IMR-90 (cell line): Measurements from ENCODE around the gene BSCL2. TPM values are rescaled to one million over a fixed set of nuclear protein-coding genes. Genes with fewer than 3 reads are reported as not detected.

Source experiments
- ATAC-seq: fragments of 200-7000 bp; cut with Tn5 transposase; 2 replicates; pipeline ENCODE4 v1.9.1; 2020; ENCODE audit warnings: low read depth, mild to moderate bottlenecking, moderate library complexity
- BruUV-seq: library from RNA; stranded (reverse); fragments of 400-500 nt; replicated peaks from 2 replicates; lab custom pipeline; 2021; lab: Mats Ljungman, UMichigan
- CTCF ChIA-PET: fragments of 300-600 bp; formaldehyde crosslinking; extraction: SDS; loops from one replicate; lab custom pipeline; 2021; ENCODE audit warnings: antibody characterized with exemption; lab: Yijun Ruan, JAX
- POLR2A ChIA-PET: fragments of 300-600 bp; sonication (Branson Sonifier 250); formaldehyde crosslinking; loops from one replicate; lab custom pipeline; 2022; ENCODE audit warnings: antibody characterized with exemption; ENCODE audit not compliant: unreplicated experiment; lab: Charles Lee
- DNase-seq: peaks from one replicate; pipeline ENCODE4 v3.0.0; 2013
- H2AFZ ChIP-seq: replicated peaks from 2 replicates; pipeline ENCODE3; 2013; ENCODE audit warnings: low read length, mild to moderate bottlenecking; ENCODE audit not compliant: poor library complexity
- H2AK5ac ChIP-seq: 2 replicates; pipeline ENCODE4 v1.6.1; 2013; ENCODE audit warnings: low read depth, low read length, inconsistent platforms
- H2AK9ac ChIP-seq: replicated peaks from 2 replicates; pipeline ENCODE3; 2013; ENCODE audit warnings: mild to moderate bottlenecking, low read depth, low read length, moderate library complexity; ENCODE audit not compliant: poor library complexity
- H2BK120ac ChIP-seq: 2 replicates; pipeline ENCODE4 v1.6.1; 2013; ENCODE audit warnings: low read depth, low read length, inconsistent platforms
- H2BK15ac ChIP-seq: 3 replicates; pipeline ENCODE4 v1.6.1; 2013; ENCODE audit warnings: low read depth, low read length, inconsistent platforms
- H2BK20ac ChIP-seq: 2 replicates; pipeline ENCODE4 v1.6.1; 2013; ENCODE audit warnings: low read depth, mild to moderate bottlenecking, inconsistent platforms, low read length, moderate library complexity
- H2BK5ac ChIP-seq: 2 replicates; pipeline ENCODE4 v1.6.1; 2013; ENCODE audit warnings: mild to moderate bottlenecking, low read depth, low read length, inconsistent platforms; ENCODE audit not compliant: poor library complexity, severe bottlenecking
- H3K14ac ChIP-seq: replicated peaks from 2 replicates; pipeline ENCODE4 v1.6.1; 2013; ENCODE audit warnings: low read depth, low read length, inconsistent platforms
- H3K18ac ChIP-seq: 2 replicates; pipeline ENCODE4 v1.6.1; 2013; ENCODE audit warnings: low read depth, low read length, control low read depth
- H3K23ac ChIP-seq: 2 replicates; pipeline ENCODE4 v1.6.1; 2013; ENCODE audit warnings: low read depth, low read length, inconsistent platforms
- H3K27ac ChIP-seq: 2 replicates; pipeline ENCODE4 v1.5.1; 2013; ENCODE audit warnings: mild to moderate bottlenecking, control low read depth, low read length; ENCODE audit not compliant: insufficient read depth
- H3K27me3 ChIP-seq: 2 replicates; pipeline ENCODE4 v1.6.1; 2013; ENCODE audit warnings: low read length; ENCODE audit not compliant: control insufficient read depth, insufficient read depth
- H3K36me3 ChIP-seq: 2 replicates; pipeline ENCODE4 v1.6.1; 2013; ENCODE audit warnings: low read length, mixed read lengths; ENCODE audit not compliant: control insufficient read depth, insufficient read depth
- H3K4ac ChIP-seq: 2 replicates; pipeline ENCODE4 v1.6.1; 2013; ENCODE audit warnings: low read depth, low read length, inconsistent platforms
- H3K4me1 ChIP-seq: 2 replicates; pipeline ENCODE4 v1.6.1; 2013; ENCODE audit warnings: low read length, mixed read lengths; ENCODE audit not compliant: control insufficient read depth, insufficient read depth
- H3K4me2 ChIP-seq: 2 replicates; pipeline ENCODE4 v1.6.1; 2013; ENCODE audit warnings: low read depth, mild to moderate bottlenecking, control low read depth, low read length, moderate library complexity
- H3K4me3 ChIP-seq: 2 replicates; pipeline ENCODE4 v1.5.1; 2013; ENCODE audit warnings: low read depth, mild to moderate bottlenecking, control low read depth, low read length, moderate library complexity; ENCODE audit not compliant: insufficient read depth
- H3K56ac ChIP-seq: 2 replicates; pipeline ENCODE4 v1.6.1; 2013; ENCODE audit warnings: low read length, inconsistent platforms; ENCODE audit not compliant: insufficient read depth; ENCODE audit errors: extremely low read depth
- H3K79me1 ChIP-seq, 2 experiments: 2 replicates each; pipeline ENCODE4 v1.6.1; 2013; ENCODE audit warnings: low read length in 2 of 2, inconsistent platforms in 1 of 2, low read depth in 1 of 2
- H3K9ac ChIP-seq: 2 replicates; pipeline ENCODE4 v1.6.1; 2013; ENCODE audit warnings: low read depth, low read length, control low read depth
- H3K9me1 ChIP-seq: 2 replicates; pipeline ENCODE4 v1.6.1; 2013; ENCODE audit warnings: low read length, inconsistent platforms; ENCODE audit not compliant: insufficient read depth
- H3K9me3 ChIP-seq: 2 replicates; pipeline ENCODE4 v1.6.1; 2013; ENCODE audit warnings: low read length; ENCODE audit not compliant: control insufficient read depth, insufficient read depth
- H4K20me1 ChIP-seq: 2 replicates; pipeline ENCODE4 v1.6.1; 2013; ENCODE audit warnings: low read length, inconsistent platforms; ENCODE audit not compliant: insufficient read depth
- H4K5ac ChIP-seq: 2 replicates; pipeline ENCODE4 v1.6.1; 2013; ENCODE audit warnings: mild to moderate bottlenecking, low read depth, low read length, control low read depth
- H4K8ac ChIP-seq, 2 experiments: 2 replicates each; pipeline ENCODE4 v1.6.1; 2013; ENCODE audit warnings: low read depth in 2 of 2, low read length in 2 of 2, control low read depth in 1 of 2, inconsistent platforms in 1 of 2
- H4K91ac ChIP-seq: 2 replicates; pipeline ENCODE4 v1.6.1; 2013; ENCODE audit warnings: low read depth, low read length, inconsistent platforms; ENCODE audit not compliant: insufficient read depth
- MAZ ChIP-seq: IDR thresholded peaks from 2 replicates; pipeline ENCODE4 v1.6.1; 2012; ENCODE audit warnings: low read depth, mild to moderate bottlenecking, low read length, improper control_type of control experiment, moderate library complexity, borderline replicate concordance
- MXI1 ChIP-seq: IDR thresholded peaks from 2 replicates; pipeline ENCODE4 v1.6.1; 2012; ENCODE audit warnings: low read depth, mild to moderate bottlenecking, low read length, moderate library complexity, borderline replicate concordance
- POLR2A ChIP-seq: IDR thresholded peaks from 2 replicates; pipeline ENCODE4 v1.6.1; 2012; ENCODE audit warnings: mild to moderate bottlenecking, low read depth, low read length
- RAD21 ChIP-seq: IDR thresholded peaks from 2 replicates; pipeline ENCODE4 v1.6.1; 2012; ENCODE audit warnings: low read length, improper control_type of control experiment
- WGBS, 2 experiments: methylation state at CpG; one replicate each; pipeline versions ENCODE4 v1.1.5 to v1.1.7; 2013; ENCODE audit warnings: missing lambda C conversion rate in 2 of 2; ENCODE audit not compliant: insufficient read length in 1 of 2; ENCODE audit errors: extremely low coverage in 2 of 2; 5-methylcytosine and 5-hydroxymethylcytosine counted together
- dilution Hi-C: fragments of 300-500 bp; cut with HindIII; formaldehyde crosslinking; loops from one replicate; pipeline ENCODE4 v1.14.3; 2018; ENCODE audit warnings: low sequenced_read_pairs; ENCODE audit not compliant: unreplicated experiment
- in situ Hi-C: fragments of 300-500 bp; cut with MboI; formaldehyde crosslinking; loops from 3 replicates; pipeline ENCODE4 v1.14.3; 2019; ENCODE audit warnings: low sequenced_read_pairs, inconsistent platforms, mixed read lengths
- intact Hi-C: fragments of 100-400 bp; cut with micrococcal nuclease; formaldehyde crosslinking; loops from 2 replicates; pipeline ENCODE4 v1.10.0; 2022
- polyA plus RNA-seq, 3 experiments: library from polyadenylated mRNA; depleted of rRNA; stranded (reverse); fragments of >200 nt; gene quantifications; 2 replicates each; pipeline ENCODE4 v1.2.3, GENCODE V29; 2012; ENCODE audit warnings: low replicate concordance in 1 of 3
- total RNA-seq: library from RNA; depleted of rRNA; stranded (reverse); fragments of >200 nt; gene quantifications from 2 replicates; pipeline ENCODE4 v1.2.3, GENCODE V29; 2012
- TF ChIP-seq, protein P1 (sequence below): conservative IDR thresholded peaks from 2 replicates; pipeline ENCODE4 v1.5.1; 2012; ENCODE audit warnings: mild to moderate bottlenecking, low read depth, low read length, improper control_type of control experiment

Gene BSCL2
- total and polyA plus RNA-seq, 2 of the 4 experiments (the other 2 are of a cell fraction) = 26.2 to 47.1 TPM

DNA sequence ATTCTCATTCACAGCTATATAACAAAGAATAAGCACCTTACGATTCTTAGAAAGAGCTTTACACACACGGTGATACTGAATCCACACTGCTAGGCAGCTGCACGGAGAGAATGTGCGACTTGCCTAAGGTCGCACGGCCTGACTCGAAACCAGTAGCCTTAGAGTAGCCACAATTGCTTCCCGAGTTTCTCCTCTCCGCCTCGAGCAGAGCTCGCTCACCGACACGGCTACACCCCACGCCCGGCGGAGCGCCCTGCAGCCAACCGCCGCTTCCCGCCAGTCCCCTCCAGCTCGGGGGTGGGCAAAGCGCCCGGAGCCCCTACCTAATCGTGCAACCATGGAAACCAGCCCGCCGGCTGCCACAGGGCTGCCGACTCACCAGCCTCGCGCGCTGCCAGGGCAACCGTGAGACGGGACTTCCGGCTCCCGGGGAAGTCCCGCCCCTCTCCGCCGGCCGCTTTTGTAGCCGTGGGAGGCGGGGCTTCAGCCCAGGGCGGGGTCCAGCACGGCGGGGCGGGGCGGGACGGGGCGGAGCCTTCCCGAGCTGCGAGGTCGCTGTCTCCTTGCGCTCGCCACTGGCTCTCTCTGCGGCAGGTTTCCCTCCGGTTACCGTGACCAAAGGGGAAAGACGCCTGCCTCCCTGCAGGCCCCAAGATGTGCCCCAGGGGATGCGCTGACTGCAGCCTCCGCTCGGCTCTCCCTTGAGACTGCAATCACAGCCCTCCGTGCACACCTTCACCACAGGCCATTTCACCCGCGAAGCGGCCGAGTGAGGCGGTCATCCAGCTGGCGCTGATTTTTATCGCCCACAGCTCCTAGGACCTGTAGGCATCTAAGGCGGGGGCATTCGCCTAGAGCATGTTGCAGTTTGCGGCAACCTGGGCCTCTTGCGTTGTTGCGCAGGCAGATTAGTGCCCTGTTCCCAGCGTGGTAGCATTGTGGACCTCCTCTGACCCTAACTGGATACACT lies 1.1 kb downstream of the BSCL2 start:
- no TSS peak for BruUV-seq
- peak overlapping the region; percentile 33 for H3K27ac ChIP-seq
- peak overlapping the region; percentile 41 for H2BK5ac ChIP-seq
- TF ChIP-seq RAD21 = no peak
- TF ChIP-seq MAZ = peak; percentile 41; the same call in 1 of the 2 replicates
- TF ChIP-seq, protein P1, sequence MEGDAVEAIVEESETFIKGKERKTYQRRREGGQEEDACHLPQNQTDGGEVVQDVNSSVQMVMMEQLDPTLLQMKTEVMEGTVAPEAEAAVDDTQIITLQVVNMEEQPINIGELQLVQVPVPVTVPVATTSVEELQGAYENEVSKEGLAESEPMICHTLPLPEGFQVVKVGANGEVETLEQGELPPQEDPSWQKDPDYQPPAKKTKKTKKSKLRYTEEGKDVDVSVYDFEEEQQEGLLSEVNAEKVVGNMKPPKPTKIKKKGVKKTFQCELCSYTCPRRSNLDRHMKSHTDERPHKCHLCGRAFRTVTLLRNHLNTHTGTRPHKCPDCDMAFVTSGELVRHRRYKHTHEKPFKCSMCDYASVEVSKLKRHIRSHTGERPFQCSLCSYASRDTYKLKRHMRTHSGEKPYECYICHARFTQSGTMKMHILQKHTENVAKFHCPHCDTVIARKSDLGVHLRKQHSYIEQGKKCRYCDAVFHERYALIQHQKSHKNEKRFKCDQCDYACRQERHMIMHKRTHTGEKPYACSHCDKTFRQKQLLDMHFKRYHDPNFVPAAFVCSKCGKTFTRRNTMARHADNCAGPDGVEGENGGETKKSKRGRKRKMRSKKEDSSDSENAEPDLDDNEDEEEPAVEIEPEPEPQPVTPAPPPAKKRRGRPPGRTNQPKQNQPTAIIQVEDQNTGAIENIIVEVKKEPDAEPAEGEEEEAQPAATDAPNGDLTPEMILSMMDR = no peak
- peak; percentile 82 for TF ChIP-seq MXI1
- TF ChIP-seq POLR2A = 0 out of 2 replicates have a peak, but pooled peaks have one; percentile 31
- peak overlapping the region; percentile 83 to 84 for H4K8ac ChIP-seq
- H3K4ac ChIP-seq = peak overlapping the region; percentile 90
- peak overlapping the region; percentile 13; the same call in 1 of the 2 replicates for H3K18ac ChIP-seq
- H3K14ac ChIP-seq = peak overlapping the region; percentile 97
- H2BK20ac ChIP-seq = no peak overlapping the region
- no peaks in the 10 kb centered on the region for H4K20me1 ChIP-seq
- DNase-seq = peak; percentile 91
- H3K4me3 ChIP-seq = peak overlapping the region; percentile 55
- peak overlapping the region; percentile 8; the same call in 1 of the 3 replicates for H2BK15ac ChIP-seq
- intact Hi-C loops (no loop called here), in situ Hi-C loops (no loop called here), dilution Hi-C loops (no loop called here)
- peak overlapping the region; percentile 67 for H2AK5ac ChIP-seq
- H3K4me2 ChIP-seq = peak overlapping the region; percentile 94
- ChIA-PET CTCF (interaction anchor here (0.9 to 1.9 kb wide), 4 partner anchors 12 to 80 kb away, joined by 3 to 6 read pairs (median 4); partner anchors contain the start of gene LRRN4CL), POLR2A (interaction anchor here (0.5 to 1.1 kb wide), 2 partner anchors 20 to 603 kb away, joined by 3 to 11 read pairs; no protein-coding TSS in a partner anchor)
- peak overlapping the region; percentile 99 for H3K23ac ChIP-seq
- H3K27me3 ChIP-seq = no peaks in the 10 kb centered on the region
- H3K79me1 ChIP-seq = peaks cover 18 to 53% of the 10 kb centered on the region in 2 experiments
- H2AK9ac ChIP-seq = peak overlapping the region; percentile 95
- WGBS, 2 experiments = 9% methylated on average over 46 of the region's 73 CpGs; no CpG with 5 or more reads in 1 of the 2 experiments
- H4K91ac ChIP-seq = peak overlapping the region; percentile 55
- H3K56ac ChIP-seq = peak overlapping the region; percentile 75
- peaks cover 16% of the 10 kb centered on the region for H3K4me1 ChIP-seq
- H2AFZ ChIP-seq = peak overlapping the region; percentile 98
- ATAC-seq = peak; percentile 90
- peaks cover 13% of the 10 kb centered on the region for H3K36me3 ChIP-seq
- peak overlapping the region; percentile 79 for H3K9ac ChIP-seq
- H2BK120ac ChIP-seq = peak overlapping the region; percentile 80
- H4K5ac ChIP-seq = peak overlapping the region; percentile 33; the same call in 1 of the 2 replicates
- H3K9me1 ChIP-seq = peaks cover 17% of the 10 kb centered on the region
- H3K9me3 ChIP-seq = no peaks in the 10 kb centered on the region
